Body of pancreas (tissue), 4 donors: ENCODE results near the gene KLRK1. TPM values are rescaled to one million over a fixed set of nuclear protein-coding genes. Genes with fewer than 3 reads are reported as not detected.
A peak's percentile ranks its signal among the peaks of the same experiment; 100 is the strongest.
"Not testable (repeated sequence)": the region's sequence is repeated elsewhere in the genome, so short reads cannot be mapped to it uniquely, and the experiment has no call there.

Experiments used
- ATAC-seq: fragments of 150-250 bp; one replicate; pipeline ENCODE4 v1.9.1; 2016
- DNase-seq, 4 donors: peaks; one replicate each; pipeline ENCODE4 v3.0.0-alpha.2; 2019
- H3K27ac ChIP-seq, 4 donors: fragments of 200-600 bp; sonication (generic); 1 replicate in 3 of 4; 2 replicates in 1 of 4; pipeline versions ENCODE4 v1.5.1 to v1.6.1; 2016 to 2019; ENCODE audit warnings: mild to moderate bottlenecking in 1 of 4, mixed read lengths in 1 of 4, moderate library complexity in 1 of 4
- H3K27me3 ChIP-seq, 2 donors: fragments of 200-600 bp; sonication (generic); one replicate each; pipeline ENCODE4 v1.6.0; 2016; ENCODE audit warnings: mild to moderate bottlenecking in 1 of 2
- H3K36me3 ChIP-seq, 2 donors: fragments of 200-600 bp; sonication (generic); replicated peaks in 1 of 2; 2 replicates each; pipeline ENCODE4 v1.5.1; 2016; ENCODE audit warnings: low read depth in 2 of 2; ENCODE audit not compliant: insufficient read depth in 1 of 2
- H3K4me1 ChIP-seq: fragments of 200-600 bp; sonication (generic); one replicate; pipeline ENCODE4 v1.6.0; 2016
- H3K4me3 ChIP-seq, 2 donors: fragments of 200-600 bp; sonication (generic); 1 replicate in 1 of 2; 2 replicates in 1 of 2; pipeline ENCODE4 v1.5.1; 2016 to 2019
- H3K9me3 ChIP-seq, 3 donors: fragments of 200-600 bp; sonication (generic); 1 replicate in 2 of 3; 2 replicates in 1 of 3; pipeline ENCODE4 v1.5.1; 2016
- CTCF ChIP-seq, 7 experiments: fragments of 450-650 bp in 4 of 7; fragments of 200-600 bp in 3 of 7; sonication (generic) in 3 of 7; IDR thresholded peaks; one replicate each; pipeline ENCODE4 v1.5.1; 2016 to 2019; ENCODE audit warnings: antibody characterized with exemption in 7 of 7
- POLR2A ChIP-seq, 3 donors: fragments of 450-650 bp; IDR thresholded peaks; one replicate each; pipeline ENCODE4 v1.6.1; 2016; ENCODE audit warnings: antibody characterized with exemption in 3 of 3, mild to moderate bottlenecking in 2 of 3
- WGBS, 2 donors: methylation state at CpG; one replicate each; pipeline ENCODE4 v1.1.5; 2017; 5-methylcytosine and 5-hydroxymethylcytosine counted together
- intact Hi-C: fragments of 100-400 bp; cut with DNase I; formaldehyde crosslinking; loops from one replicate; pipeline ENCODE4 v1.15.1; 2023
- total RNA-seq, 2 donors: library from RNA; depleted of rRNA; stranded (reverse); fragments of >200 nt; gene quantifications; one replicate each; pipeline ENCODE4 v1.1.0, GENCODE V29; 2016

Gene KLRK1
- total RNA-seq, 2 donors from 2014 or later = 1.3 TPM; not detected in 1

- TF ChIP-seq CTCF (IDR thresholded peaks at IDR 0.05) (no peak), POLR2A (IDR thresholded peaks at IDR 0.05) (no peak)
- ATAC-seq = no peak
- intact Hi-C loops = no loop called here
Measured at GRCh38 chr12:10400829-10401228, 11.0 kb upstream of the KLRK1 start.

GRCh38 chr12:10398168-10398567, 8.3 kb upstream of the KLRK1 start:
- no peak for DNase-seq
- no peak overlapping the region for H3K27ac ChIP-seq
- intact Hi-C loops = no loop called here
- WGBS, 2 donors = 76 to 80% methylated on average over 2 of the region's 2 CpGs
- no peak overlapping the region for H3K4me3 ChIP-seq
- no peaks in the 10 kb centered on the region for H3K9me3 ChIP-seq
- no peaks in the 10 kb centered on the region for H3K36me3 ChIP-seq
- TF ChIP-seq POLR2A (IDR thresholded peaks at IDR 0.05) (no peak), CTCF (IDR thresholded peaks at IDR 0.05) (no peak)
- H3K27me3 ChIP-seq = no peaks in the 10 kb centered on the region
- no peak for ATAC-seq
- H3K4me1 ChIP-seq = no peaks in the 10 kb centered on the region

More at GRCh38 chr12:10400829-10401228, 11.0 kb upstream of the KLRK1 start:
- Histone ChIP-seq H3K27ac (no peak overlapping the region), H3K9me3 (no peaks in the 10 kb centered on the region), H3K4me1 (no peaks in the 10 kb centered on the region), H3K36me3 (no peaks in the 10 kb centered on the region), H3K4me3 (no peak overlapping the region), H3K27me3 (no peaks in the 10 kb centered on the region)
- DNase-seq = no peak

DNA sequence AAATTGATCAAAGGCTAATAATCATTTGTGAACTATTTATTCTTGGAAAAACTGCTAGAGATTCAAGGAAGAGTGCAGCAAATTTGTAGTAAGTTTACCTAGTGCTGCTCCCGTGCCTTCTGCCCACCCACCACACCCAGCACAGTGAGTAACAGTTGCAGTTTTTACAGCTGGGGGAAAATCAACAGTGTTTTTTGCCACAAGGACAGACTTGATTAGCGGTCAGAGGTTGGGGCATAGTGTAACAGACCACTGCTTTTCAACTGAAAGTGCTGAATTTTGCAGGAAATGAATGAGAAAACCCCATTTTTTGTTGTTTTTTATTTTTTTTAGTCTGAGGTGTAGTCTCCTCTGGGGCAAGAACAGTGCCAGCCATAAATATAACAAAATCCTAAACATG, 7.5 kb upstream of the KLRK1 start:
- Histone ChIP-seq H3K4me3 (no peak overlapping the region), H3K4me1 (no peaks in the 10 kb centered on the region), H3K27ac (no peak overlapping the region), H3K36me3 (no peaks in the 10 kb centered on the region), H3K27me3 (no peaks in the 10 kb centered on the region), H3K9me3 (no peaks in the 10 kb centered on the region)
- intact Hi-C loops = no loop called here
- WGBS, 2 donors = 82 to 87% methylated on average over 2 of the region's 2 CpGs
- ATAC-seq (no peak), DNase-seq (no peak)
- TF ChIP-seq POLR2A (IDR thresholded peaks at IDR 0.05) (no peak), CTCF (IDR thresholded peaks at IDR 0.05) (no peak)

- H3K9me3 ChIP-seq, H3K27ac ChIP-seq, H3K4me1 ChIP-seq, DNase-seq, H3K36me3 ChIP-seq, intact Hi-C loops, ATAC-seq, H3K27me3 ChIP-seq, H3K4me3 ChIP-seq: not testable (repeated sequence)
- 88 to 90% methylated on average over 15 of the region's 15 CpGs for WGBS, 2 donors
Measured at GRCh38 chr12:10396176-10396575, 6.3 kb upstream of the KLRK1 start.

- intact Hi-C loops = no loop called here
- peak in 3 of 4 donors; percentile 14 to 46 (median 28) for DNase-seq
- H3K4me3 ChIP-seq = no peak overlapping the region
- H3K4me1 ChIP-seq = no peaks in the 10 kb centered on the region
- H3K27ac ChIP-seq = peak overlapping the region in 2 of 4 donors; percentile 32 to 66
- H3K36me3 ChIP-seq = no peaks in the 10 kb centered on the region
- ATAC-seq = peak; percentile 87
- 20 to 26% methylated on average over 6 of the region's 6 CpGs for WGBS, 2 donors
- H3K9me3 ChIP-seq = no peaks in the 10 kb centered on the region
- TF ChIP-seq POLR2A (IDR thresholded peaks at IDR 0.05) (no peak), CTCF (IDR thresholded peaks at IDR 0.05) (no peak)
- H3K27me3 ChIP-seq = no peaks in the 10 kb centered on the region
Measured at GRCh38 chr12:10395390-10395998, 5.7 kb upstream of the KLRK1 start.

GRCh38 chr12:10394531-10395152, 4.8 kb upstream of the KLRK1 start:
- H3K4me1 ChIP-seq, ATAC-seq, H3K27ac ChIP-seq, intact Hi-C loops, H3K9me3 ChIP-seq, H3K4me3 ChIP-seq, DNase-seq, H3K27me3 ChIP-seq, H3K36me3 ChIP-seq: not testable (repeated sequence)
- WGBS, 2 donors = 85 to 90% methylated on average over 11 of the region's 11 CpGs
